HG03039 (cell line): ENCODE results near the gene CD300A.
"Not testable (repeated sequence)": the region's sequence is repeated elsewhere in the genome, so short reads cannot be mapped to it uniquely, and the experiment has no call there.

Experiments used
- ATAC-seq: cut with Tn5 transposase; IDR thresholded peaks from one replicate; pipeline ENCODE4 v1.9.1; 2021; ENCODE audit warnings: mild to moderate bottlenecking, moderate library complexity; ENCODE audit not compliant: unreplicated experiment

Gene CD300A

DNA sequence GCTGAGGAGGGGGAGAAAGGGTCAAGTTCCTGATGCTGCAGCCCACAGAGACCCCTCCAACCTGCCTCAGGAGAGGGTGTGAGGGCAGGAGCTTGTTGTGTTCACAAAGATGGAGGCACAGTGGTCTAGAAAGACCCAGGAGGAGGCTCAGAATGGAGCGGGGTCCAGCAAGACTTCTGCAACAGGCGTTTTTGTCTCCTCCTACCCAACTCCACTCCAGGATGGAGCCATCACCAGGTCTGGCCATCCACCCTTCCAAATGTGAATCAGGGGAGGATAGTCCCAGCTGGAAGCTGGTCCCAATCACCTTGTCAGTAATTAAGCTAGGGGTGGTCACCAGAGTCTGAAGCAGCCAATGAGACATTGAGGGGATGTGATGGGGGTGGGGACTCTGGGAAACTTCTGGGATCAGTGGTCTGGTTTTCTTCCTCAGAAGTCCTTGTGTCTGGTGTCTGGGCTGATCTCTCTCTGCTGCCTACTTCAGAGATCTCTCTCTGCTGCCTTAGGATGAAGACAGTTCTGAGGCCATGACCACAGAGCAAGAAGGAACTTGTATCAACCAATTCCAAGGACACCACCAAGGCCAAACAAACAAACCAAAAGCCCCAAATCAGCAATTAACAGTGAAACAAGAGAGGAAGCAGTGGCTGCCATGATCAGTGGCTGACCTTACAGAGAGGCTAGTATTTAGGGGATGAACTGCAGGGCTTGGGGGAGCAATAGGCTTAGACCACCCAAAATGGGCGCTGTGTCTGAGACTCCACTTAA, 50.3 kb downstream of the CD300A start:
- ATAC-seq: no peak

DNA sequence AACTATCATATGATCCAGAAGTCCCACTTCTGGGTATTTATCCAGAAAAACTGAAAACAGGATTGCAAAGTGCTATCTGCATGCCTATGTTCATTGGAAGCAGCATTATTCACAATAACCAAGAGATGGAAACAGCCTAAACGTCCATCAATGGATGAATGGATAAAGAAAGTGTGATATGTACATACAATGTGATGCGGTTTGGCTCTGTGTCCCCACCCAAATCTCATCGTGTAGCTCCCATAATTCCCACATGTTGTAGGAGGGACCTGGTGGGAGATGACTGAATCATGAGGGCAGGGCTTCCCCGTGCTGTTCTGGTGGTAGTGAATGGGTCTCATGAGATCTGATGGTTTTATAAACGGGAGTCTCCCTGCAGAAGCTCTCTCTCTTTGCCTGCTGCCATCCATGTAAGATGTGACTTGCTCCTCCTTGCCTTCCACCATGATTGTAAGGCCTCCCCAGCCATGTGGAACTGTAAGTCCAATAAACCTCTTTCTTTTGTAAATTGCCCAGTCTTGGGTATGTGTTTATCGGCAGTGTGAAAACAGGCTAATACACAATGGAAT, 52.1 kb downstream of the CD300A start:
- not testable (repeated sequence) for ATAC-seq

DNA sequence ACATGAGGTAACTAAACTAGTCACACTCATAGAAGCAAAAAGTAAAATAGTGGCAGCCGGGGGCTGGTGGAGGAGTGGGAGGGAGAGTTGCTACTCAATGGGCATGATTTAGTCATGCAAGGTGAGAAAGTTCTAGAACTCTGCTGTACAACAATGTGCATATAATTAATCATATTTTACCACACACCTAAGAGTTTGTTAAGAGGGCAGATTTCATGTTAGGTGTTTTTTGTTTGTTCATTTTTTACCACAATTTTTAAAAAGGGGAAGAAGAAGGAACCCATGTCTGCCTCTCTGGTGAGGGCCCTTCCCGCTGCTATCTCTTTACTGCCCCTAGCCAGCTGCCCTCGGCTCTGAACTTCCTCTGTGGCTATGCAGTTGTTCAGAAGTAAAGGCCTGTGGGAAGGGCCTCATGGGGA, 53.6 kb downstream of the CD300A start:
- no peak for ATAC-seq

DNA sequence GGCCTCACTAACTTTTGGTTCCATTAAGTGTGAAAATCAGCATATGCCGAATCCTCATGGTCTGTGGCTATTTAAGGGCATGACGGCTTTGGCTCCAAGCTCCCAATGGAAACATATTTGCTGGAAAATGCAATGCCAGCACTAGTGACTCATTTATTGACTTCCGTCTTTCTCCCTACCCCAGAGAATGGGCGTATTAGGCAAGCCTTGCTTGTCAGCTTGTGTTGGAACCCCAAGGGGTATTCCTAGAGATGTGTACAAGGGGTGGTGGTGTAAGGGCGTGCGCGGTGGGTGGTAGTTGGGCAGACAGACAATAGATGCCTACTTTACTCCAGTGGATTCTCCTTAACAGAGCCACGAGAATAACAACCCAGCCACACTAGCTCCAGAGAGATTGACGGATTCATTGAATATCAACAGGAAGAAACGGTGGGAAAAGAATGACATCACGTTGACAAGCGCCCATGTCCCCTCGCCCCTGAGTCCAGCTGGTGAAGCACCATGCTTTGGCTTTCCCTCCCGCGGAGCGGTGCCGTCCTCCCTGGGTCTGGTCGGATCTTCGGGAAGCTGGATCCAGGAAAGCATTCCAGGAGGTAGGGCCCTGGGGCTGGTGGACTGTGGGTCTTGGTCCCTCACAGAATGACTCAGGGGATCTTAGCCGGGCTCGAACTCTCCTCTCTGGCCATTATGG, 54.5 kb downstream of the CD300A start:
- ATAC-seq: no peak

- ATAC-seq: no peak
Observed at GRCh38 chr17:74521701-74522201, 55.3 kb downstream of the CD300A start.

GRCh38 chr17:74522381-74523105, 56.1 kb downstream of the CD300A start:
- ATAC-seq: no peak

GRCh38 chr17:74523308-74523707, 56.9 kb downstream of the CD300A start:
- no peak for ATAC-seq

GRCh38 chr17:74524653-74525464, 58.4 kb downstream of the CD300A start:
- no peak for ATAC-seq

DNA sequence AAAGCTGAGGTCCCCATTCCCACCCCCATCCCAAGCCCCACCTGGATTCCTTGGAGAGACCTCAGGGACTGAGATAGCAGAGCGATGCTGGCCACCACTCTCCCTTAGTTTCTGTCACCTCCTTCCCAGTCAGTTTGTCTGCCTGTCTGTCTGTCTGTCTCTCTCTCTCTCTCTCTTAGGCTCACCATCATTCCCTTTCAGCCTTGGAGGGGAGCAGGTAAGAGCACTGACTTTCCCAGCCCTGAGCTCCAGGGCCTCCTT, 59.0 kb downstream of the CD300A start:
- no peak for ATAC-seq

DNA sequence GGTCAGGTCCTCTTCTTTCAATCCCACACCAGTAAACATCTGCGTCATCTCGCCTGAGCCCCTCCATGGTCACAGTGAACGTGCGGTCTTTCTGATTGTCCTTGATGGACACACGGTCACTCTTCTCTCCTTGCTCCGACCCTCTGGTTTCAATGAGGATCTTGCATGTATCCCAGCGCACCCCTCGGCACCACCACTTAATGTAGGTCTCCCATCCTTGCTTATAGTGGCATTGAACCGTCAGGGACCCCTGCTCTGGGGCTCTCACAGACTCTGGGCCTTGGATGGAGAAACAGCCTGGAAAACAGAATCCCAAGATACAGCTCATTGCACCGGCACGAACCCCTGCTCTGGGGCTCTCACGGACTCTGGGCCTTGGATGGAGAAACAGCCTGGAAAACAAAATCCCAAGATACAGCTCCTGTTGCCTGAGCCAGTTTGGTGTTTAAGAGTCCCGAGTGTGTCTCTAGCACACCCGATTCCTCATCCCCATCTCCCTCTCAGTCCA, 59.4 kb downstream of the CD300A start:
- ATAC-seq: no peak

GRCh38 chr17:74526681-74527080, 60.2 kb downstream of the CD300A start:
- ATAC-seq: no peak

DNA sequence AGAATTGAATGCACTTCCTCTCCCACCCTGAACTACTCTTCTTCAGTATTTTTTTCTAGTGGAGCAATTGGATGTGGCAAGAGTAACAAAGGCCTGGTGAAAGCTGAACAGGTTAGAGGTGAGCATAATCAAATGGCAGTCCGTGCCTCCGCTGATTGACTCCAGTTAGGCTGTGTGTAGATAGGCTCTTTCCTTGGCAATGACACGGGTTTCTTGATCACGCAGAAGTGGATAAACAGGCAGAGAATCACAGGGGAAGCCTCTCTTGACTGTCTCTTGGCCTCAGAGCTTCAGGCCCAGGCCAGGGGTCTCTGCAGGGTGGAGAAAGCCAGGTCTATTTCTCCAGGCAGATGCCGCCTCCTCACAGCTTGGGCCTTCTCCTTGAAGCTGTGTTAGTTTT, 60.6 kb downstream of the CD300A start:
- no peak for ATAC-seq

- ATAC-seq: no peak
Observed at GRCh38 chr17:74527756-74528155, 61.3 kb downstream of the CD300A start.

DNA sequence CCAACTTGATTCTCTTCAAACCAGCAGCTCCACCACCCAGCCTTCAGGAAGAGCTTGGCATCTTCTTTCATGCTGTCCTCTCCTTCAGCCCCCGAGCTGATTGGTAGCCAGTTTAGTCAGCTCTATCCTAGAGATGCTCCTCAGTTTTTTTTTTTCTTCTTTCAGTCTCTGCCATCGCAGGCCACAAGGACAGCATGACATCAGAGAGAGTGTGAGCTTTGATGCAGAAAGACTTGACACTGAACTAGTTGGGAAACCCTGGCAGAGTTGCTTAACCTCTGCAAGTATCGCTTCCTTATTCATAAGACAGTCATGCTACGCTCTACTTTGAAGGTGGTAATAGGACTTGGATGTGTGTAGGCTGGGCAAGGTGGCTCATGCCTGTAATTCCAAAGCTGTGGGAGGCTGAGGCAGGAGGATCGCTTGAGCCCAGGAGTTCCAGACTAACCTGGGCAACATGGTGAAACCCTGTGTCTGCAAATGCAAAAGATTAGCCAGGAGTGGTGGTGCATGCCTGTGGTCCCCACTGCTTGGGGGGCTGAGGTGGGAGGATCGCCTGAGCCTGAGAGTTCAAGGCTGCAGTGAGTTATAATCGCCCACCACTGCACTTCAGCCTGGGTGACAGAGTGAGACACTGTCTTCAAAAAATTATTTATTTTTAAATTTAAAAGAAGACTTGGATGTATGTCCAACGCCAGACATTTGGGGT, 62.2 kb downstream of the CD300A start:
- peak; percentile 65 for ATAC-seq

DNA sequence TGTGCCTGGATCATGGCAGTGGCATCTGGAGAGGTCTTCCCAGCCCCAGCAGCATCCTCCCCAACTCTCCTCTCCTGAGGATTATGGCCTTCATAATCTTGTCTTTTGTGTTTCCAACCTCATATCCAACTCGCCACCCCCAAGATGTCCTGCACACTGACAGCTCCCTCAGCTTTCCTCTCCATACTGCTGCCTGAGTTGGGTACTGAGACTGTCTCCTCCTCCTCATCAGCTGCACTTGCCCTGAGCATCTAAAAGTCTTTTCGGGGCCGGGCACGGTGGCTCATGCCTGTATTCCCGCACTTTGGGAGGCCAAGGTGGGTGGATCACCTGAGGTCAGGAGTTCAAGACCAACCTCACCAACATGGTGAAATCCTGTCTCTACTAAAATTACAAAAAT, 62.8 kb downstream of the CD300A start:
- ATAC-seq: no peak

- ATAC-seq: no peak
Observed at GRCh38 chr17:74530831-74531150, 64.4 kb downstream of the CD300A start.

DNA sequence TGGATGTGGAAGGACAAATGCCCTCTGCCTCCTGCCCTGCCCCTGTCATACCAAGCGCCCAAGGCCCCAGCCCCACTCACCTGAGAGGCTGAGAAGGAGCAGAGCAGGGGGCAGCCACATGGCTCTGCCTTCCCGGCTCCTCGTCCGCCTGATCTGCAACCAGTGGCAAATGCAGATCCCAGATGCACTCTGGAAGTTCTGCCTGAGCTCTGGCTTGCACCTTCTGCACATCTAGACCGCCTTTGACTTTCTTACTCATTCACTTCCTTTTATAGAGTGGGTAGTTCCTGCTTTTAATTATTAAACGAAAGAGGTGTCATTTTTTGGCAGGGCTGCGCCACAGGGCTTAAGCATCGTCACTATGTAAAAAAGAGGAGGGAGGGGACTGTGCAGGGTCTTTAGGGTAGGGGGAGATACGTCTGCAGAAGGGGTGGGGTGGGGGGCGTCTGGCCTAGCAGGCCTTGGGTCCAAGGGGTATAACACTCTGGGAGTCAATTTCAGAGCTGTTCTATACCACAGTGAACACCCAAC, 64.9 kb downstream of the CD300A start, which contains the start of gene CD300LB:
Gene CD300LB, minus strand, starts transcription at position 245 of the 531 bp plus-strand sequence. Its CDS starts 125 bp downstream, at position 120.
- no peak for ATAC-seq

DNA sequence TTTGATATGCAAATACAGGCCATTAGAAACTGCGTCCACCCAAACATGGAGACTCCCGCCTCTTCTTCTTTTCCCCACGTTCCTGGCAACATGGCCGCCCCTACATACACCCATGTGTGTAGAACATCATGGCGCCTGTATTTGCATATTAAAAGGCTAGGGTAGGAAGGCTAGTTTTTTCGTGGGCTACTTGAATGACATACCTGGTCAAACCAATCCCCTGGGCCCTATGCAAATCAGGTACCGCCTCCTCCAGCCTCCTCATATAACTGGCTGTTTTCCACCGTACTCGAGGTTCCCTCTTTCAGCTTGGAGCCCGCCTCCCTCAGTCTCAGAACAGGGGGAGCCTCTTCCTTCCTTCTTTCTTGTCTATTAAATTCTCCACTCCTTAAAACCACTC, 65.7 kb downstream of the CD300A start:
- ATAC-seq: no peak
